Mesenteric fat pad (tissue), 1 donor: ENCODE data around the gene HEATR5A. TPM values are rescaled to one million over a fixed set of nuclear protein-coding genes. Genes with fewer than 3 reads are reported as not detected.
"Not testable (repeated sequence)": the region's sequence is repeated elsewhere in the genome, so short reads cannot be mapped to it uniquely, and the experiment has no call there.

Experiments
- DNase-seq: peaks from one replicate; pipeline ENCODE4 v3.0.0-alpha.2; 2020; ENCODE audit warnings: low spot score
- total RNA-seq: library from RNA; stranded (reverse); fragmentation: NEBNext Ultra II Directional; extraction: Animal tissue kit (Norgen Biotek cat#: 25700); gene quantifications from one replicate; pipeline ENCODE4 v1.2.1, GENCODE V29; 2021
- donor health status: DM: yes; HTN: yes; CAD: no.

Gene HEATR5A
- total RNA-seq, 1 donor from 2014 or later = 56.7 TPM

DNA sequence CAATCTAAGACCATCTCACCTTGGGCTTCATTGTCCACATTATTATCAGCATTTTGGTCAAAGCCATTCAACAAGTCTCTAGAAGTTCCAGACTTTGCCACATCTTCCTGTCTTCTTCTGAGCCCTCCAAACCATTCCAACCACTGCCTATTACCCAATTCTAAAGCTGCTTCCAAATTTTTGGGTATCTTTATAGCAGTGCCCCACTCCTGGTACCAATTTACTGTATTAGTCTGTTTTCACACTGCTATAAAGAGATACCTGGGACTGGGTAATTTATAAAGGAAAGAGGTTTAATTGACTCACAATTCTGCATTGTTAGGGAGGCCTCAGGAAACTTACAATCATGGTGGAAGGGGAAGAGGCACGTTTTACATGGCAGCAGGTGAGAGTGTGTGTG is 89.0 kb downstream of the HEATR5A start:
- not testable (repeated sequence) for DNase-seq

DNA sequence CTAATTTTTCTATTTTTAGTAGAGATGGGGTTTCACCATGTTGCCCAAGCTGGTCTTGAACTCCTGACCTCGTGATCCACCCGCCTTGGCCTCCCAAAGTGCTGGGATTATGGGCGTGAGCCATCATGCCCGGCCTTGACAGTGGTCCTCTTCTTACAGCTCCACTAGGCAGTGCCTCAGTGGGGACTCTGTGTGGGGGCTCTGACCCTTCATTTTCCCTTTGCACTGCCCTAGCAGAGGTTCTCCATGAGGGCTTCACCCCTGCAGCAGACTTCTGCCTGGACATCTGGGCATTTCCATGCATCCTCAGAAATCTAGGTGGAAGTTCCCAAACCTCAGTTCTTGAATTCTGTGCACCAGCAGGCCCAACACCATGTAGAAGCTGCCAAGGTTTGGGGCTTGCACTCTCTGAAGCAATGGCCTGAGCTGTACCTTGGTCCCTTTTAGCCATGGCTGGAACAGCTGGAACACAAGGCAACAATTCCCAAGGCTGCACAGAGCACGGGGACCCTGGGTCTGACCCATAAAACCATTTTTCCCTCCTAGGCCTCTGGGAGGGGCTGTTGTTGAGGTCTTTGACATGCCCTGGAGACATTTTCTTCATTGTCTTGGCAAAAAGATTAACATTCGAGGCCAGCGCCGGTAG is 90.4 kb downstream of the HEATR5A start:
- not testable (repeated sequence) for DNase-seq

DNA sequence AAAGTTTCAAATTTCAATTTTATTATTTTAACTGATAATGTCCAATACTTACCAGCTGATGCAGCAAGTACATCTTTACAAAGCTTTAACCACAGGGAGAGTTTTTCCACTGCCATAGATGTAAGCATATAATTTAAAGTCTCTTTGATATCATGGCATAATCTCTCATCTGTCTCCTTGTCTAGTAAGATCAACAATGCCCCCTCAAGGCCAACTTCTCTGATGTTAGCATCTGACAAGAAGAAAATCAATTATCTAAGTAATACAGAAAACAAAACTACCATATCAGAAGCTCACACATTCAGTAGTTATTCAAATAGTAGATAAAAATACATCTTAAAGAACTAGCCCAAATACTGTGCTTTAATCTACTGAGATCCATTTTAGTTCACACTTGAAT is 94.2 kb downstream of the HEATR5A start:
- DNase-seq = no peak

DNA sequence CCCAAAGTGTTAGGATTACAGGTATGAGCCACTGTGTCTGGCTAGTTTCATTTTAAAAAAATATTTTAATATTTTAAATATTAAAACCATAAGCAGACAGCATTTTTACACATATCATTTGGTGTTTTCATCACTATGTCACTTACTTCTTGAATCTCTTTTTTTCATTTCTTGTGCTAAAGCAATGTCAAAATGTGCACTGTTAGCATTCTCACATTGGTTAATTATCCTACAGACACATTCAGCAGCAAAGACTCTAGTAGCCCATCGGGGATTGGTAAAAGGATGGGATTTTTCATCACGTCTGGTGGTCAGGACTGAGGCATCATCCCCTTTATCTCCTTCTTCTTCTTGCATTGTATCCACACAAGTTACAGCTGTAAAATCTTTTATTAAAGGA is 96.9 kb downstream of the HEATR5A start:
- DNase-seq = no peak

DNA sequence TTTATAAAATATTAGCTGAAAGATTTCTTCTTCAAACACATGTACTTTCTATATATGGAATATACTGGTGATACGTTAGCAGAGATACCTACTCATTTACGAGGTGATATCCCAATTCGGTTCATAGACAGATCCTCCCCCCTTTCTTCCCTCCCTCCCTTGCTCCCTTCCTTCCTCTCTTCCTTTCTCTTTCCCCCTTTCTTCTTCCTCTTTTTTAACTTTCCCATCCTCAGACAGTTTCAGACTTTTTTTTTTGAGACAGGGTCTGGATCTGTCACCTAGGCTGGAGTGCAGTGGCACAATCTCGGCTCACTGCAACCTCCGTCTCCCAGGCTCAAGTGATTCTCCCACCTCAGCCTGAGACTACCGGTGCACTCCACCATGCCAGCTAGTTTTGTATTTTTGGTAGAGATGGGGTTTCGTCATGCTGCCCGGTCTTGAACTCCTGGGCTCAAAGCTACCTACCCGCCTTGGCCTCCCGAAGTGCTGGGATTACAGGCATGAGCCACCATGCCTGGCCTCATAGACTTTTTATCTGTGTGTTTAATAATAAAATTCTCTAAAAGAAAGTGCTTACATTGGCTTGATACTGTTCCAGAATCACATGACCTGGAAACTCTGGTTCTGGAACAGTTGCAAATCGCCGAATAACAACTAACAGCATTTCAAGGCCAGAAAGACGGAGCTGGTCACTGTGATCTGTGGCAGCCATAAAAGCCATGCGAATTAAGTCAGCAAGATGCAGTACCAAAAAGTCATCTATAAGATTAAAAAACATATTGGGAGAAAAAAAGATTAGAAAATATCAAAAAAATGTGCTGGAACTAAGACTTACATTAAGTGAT is 99.2 kb downstream of the HEATR5A start:
- DNase-seq = no peak

DNA sequence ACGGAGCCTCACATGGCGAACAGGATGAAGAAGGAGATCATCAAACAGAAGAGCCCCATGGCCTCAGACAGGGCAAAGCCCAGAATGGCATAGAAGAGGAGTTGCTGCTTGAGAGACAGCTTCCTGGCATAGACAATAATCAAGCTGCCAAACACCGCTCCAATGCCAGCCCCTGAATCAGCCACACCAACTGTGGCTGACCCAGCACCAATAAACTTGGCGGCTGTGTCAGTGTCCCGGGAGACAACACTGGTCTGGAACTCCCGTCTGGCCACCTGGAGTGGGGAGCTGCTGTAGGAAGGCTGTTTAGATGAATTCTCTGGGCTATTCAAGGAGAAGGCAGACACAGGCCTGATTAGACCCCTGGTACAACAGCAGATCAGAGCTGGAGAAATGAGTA is 100.1 kb downstream of the HEATR5A start:
- DNase-seq = no peak

DNA sequence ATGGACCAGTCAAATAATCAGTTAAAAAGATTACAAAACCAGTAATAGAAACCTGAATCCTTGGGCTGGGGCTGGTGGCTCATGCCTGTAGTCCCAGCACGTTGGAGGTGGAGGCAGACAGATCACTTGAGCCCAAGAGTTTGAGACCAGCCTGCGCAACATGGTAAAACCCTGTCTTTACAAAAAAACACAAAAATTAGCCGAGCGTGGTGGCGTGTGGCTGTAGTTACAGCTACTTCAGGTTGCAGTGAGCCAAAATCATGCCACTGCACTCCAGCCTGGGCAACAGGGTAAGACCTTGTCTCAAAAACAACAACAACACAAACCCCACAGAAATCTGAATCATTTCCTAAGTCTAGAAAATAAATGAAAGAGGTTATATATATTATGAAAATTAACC is 100.6 kb downstream of the HEATR5A start:
- DNase-seq = no peak

DNA sequence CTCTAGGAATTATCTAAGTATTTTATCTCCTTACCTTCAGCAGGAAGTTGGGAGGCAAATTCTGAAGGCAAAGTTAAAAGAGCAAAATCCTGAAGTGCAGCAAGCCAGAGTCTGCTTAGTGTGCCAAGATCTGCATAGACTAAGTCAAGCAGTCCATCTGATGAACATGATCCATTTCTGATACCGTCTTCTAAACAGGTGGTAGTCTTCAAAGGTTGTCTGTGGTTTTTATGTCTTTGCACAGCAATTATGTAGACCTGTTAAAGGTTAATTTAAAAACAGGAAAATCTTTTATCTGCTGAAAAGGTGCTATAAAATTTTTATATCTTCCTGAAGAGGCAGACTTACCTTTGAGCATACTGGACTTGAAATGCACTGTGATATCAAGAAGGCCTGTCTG is 107.4 kb downstream of the HEATR5A start:
- DNase-seq = no peak

DNA sequence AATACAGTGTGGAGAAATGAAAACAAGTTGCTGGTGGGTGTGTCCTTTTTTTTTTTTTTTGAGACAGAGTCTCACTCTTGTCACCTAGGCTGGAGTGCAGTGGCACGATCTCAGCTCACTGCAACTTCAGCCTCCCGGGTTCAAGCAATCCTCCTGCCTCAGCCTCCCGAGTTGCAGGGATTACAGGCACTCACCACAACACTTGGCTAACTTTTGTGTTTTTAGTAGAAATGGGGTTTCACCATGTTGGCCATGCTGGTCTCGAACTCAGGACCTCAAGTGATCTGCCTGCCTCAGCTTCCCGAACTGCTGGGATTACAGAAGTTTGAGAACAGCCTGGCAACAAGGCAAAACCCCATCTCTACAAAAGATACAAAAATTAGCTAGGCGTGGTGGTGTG is 108.0 kb downstream of the HEATR5A start:
- DNase-seq = not testable (repeated sequence)

DNA sequence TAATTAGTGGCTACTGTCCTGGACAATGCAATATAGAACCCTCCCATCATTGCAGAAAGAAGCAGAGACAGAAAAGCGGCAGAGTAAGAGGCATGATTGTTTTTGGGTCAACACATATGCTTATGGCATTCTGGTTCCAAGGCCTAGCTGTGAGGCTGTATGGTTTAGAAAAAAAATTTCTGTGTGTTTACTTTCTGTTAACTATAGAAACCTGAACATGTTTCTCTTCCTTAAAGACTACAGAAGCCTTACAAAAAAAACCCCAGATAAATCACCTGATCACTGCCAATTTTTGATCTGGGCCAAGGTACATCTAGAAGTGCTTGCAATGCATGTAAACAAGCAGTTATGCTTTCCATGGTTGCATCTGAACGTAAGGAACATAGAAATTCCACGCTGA is 112.7 kb downstream of the HEATR5A start:
- no peak for DNase-seq

DNA sequence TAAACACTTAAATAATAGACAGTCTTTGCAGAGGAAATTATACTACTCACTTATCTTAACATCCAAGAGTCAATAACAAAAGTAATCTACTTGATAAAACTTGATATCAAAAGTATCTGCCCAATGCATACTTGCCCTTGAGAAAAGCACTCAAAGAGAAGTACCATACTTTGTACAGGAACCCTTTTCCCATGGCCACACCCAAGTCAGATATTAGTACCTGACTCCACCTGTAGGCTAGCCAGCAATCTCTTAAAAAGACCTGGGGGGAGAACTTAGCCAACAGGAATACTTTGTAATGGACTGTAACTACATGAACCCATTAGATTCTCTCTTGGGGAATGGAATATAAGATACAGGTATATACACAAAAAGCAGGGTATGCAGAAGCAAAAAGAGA is 113.2 kb downstream of the HEATR5A start:
- no peak for DNase-seq

DNA sequence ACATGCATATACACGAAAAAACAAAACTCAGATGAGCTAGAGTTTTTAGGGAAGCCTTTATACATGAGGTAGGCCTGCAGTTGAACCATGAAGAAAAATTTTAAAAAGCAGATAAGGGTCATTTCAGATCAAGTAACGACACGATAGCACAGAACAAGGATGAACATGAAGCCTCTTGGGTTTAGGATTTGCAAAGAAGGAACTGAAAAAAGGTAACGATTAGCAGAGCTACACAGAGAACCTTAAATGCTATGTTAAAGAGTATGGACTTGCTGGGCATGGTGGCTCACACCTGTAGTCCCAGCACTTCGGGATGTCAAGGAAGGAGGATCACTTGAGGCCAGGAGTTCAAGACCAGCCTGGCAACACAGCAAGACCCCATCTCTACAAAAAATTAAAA is 116.7 kb downstream of the HEATR5A start:
- no peak for DNase-seq

DNA sequence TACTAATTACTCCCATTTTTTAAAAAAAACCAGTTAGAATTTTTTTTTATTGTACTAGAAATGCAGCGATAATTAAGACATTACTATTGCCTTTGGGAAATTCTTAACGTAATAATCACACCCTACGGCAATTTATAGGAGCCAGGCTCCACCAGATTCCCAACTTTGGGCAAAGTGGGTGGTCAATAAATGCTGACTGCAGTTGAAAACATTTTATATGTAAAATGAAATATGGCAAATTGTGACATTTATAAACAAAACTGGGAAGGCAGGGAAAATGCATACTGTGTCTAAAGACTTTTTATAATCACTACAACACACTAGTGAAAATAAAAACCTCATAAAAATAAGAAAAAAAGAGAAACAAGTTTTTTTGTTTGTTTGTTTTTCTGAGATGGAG is 119.5 kb downstream of the HEATR5A start:
- DNase-seq = no peak

DNA sequence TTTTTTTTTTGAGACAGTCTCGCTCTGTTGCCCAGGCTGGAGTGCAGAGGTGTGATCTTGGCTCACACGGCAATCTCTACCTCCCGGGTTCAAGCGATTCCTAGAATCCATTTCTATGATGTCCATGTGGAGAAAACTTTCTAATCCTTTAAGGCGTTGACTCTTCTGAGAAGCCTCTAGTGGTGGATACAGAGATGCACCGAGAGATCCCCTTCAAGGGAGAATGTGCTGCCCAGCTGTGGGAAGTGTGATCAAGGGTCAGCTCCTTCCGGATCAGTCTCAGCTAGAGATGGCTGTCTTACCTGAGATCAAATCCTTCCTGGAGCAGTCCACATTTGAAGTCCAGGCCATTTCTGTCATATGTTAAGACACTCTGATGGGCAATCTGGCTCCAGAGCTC is 120.1 kb downstream of the HEATR5A start:
- no peak for DNase-seq

DNA sequence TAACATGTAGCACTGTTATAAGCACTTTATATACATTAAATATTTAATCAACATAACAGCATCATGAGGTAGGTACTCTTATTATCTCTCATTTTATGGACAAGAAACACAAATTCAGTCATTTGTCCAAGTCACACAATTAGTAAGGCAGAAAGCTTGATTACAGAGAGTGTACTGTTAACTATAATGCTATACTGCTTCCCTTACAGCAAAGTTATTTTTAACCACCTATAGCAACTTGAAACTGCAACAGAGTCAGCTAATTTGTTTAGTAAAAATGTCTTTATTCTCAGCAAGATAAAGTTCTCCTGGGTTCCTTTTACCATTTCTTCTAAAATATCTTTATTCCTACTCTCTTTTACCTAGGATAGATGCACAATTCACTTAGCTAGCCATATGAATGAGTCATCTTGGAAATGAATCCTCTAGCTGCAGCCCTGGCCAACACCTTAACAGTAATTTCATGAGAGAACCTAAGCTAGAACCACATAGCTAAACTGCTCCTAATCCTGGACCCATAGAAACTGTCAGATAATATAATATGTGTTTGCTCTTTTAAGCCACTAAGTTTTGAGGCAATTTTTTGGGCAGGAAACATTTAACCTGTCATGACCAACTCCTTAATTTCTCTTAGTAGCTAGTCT is 122.5 kb downstream of the HEATR5A start:
- no peak for DNase-seq

DNA sequence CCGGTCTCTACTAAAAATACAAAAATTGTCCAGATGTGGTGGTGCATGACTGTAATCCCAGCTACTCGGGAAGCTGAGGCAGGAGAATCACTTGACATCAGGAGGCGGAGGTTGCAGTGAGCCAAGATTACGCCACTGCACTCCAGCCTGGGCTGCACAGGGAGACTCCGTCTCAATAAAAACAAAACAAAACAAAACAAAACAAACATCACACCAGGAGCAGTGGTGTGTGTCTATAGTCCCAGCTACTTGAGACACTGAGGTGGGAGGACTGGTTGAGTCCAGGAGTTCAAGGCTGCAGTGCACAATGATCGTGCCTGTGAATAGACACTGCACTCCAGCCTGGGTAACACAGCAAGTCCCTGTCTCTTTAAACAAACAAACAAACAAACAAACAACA is 123.2 kb downstream of the HEATR5A start:
- DNase-seq = no peak

DNA sequence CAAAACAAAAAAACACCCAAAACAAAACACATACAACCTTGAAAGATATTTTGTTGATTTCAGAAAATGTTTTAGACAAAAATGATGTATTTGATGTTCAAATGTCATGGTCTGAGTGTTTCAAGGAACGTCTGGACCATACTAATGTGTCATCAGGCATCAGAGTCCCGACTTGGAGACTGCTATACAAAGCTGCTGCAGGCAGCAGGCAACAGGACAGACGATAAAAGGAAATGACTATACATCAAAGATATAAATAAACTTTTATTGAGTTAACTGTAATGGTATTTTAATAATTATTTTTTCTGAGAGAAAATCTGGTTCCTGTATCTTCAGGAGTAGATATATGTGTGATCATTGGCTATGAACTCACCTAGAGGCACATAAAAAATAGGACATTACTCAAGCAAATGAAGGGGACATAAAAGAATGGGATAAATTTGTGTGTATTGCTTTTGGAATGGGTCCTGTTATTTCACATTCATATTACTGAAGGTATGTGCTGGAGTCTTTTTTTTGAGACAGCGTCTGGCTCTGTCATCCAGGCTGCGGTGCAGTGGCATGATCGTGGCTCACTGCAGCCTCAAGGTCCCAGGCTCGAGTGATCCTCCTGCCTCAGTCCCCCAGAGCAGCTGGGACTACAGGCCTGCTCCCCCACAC is 125.5 kb downstream of the HEATR5A start:
- DNase-seq = no peak

DNA sequence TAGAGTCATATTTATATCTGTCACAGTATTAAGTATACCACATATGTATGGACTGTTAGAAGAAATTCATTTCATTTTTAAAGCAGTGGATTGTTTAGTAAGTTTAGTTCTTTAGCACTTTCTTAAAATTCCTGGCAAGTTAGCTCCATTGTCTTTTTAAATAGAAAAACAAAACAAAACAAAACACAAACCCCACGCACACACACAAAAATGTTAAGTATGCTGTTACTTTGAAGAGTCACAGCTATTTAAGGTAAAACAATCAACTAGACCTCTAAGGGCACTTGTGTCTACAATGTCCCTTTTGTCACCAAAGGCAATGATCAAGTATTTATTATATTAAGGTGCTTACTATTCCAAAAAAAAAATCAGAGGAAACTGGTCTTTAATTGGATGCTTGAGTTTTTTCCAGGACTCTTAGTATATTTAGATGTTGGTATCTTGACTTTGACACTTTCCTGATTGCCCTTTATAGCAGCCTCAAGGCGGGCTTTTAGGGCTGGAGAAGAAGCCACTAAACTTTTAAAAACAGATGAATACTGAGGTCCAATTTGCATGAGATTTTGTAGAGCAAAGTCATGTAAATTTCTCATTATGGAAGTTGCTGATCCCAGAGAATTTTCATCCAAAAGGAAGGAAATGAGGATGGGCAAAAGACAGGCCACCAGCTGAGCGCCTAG is 127.3 kb downstream of the HEATR5A start:
- no peak for DNase-seq

DNA sequence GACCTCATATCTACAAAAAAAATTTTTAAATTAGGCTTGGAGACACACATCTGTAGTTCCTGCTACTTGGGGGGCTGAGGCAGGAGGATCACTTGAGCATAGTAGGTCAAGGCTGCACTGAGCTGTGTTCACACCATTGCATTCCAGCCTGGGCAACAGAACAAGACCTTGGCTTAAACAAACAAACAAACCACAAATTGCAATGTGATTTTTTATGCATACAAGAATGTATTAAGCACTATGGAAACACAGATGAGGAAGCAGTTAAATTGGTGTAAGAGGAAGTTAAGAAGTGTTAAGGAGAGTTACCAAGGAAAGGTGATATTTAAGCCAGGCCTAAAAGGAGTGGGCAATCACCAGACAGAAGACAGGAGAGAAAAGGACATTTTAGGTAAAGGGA is 129.1 kb downstream of the HEATR5A start:
- DNase-seq = no peak

DNA sequence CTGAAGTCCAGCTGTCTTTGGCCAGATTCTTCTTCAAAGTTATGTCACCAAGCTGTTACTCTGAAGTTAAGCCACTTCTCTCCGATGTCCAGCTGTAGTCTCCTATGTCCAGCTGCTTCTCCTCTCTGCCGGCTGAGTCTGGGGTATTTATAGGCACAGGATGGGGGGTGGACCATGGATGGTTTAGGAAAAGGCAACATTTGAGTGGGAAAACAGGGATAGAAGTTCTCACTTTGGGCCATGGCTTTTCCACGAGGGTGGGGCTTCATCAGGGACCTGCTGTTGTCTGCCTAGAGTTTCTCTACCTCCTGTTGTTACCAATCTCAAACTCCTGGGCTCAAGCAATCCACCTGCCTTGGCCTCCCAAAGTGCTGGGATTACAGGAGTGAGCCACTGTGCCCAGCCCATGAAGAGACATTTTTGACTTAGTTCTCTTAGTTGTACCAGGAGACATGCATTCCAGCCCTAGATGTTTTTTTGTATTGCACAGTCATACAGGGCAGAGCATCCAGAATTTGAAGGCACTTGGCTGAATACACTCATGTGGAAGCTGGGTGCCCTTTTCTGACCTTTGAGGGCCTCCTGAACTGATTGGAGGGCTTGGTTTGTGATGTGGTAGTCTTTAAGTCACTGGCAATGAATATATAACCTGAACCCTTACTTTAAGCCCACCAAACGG is 132.9 kb downstream of the HEATR5A start:
- no peak for DNase-seq
